Measurements from ENCODE around the gene NFATC2.
"Not testable (repeated sequence)": the region's sequence is repeated elsewhere in the genome, so short reads cannot be mapped to it uniquely, and the experiment has no call there.

Gene NFATC2

DNA sequence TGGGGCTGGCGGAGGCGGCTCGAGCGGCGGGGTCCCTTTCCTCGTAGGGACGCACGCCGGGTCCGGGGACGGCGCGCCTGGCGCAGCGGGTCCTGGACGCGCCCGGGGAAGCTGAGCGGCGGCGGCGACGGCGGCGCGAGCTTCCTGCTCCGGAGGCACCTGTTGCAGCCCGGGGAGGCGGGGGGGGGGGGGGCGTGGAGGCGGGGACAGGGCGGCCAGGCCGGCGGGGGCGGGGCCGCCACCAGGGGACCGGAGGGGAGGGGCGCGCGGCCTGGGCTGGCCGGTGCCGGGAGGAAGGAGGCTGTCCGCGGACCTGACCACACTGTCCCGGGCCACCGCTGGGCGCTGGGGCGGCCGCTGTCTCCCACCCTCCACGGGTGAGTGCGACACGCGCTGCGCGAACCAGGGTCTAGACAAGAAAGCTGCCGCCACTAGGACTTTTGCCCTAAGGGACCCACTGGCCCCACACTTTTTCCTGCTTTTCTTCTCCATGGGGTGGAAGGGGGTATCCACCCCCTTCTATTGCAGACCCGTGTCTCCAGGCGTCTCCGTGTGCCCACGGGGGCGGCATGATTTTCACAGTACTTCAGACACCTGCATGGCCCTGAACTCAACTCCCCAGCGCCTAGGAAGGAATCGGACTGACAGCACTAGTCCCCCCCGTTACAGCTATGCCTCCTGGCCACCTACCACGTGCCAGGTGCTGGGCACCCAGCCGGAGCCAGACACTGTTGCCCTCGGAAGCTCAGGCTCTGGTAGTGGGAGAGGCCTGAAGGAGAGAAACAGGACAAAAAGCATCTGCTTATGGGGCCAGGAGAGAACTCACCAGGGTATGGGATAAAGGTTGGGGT is at the start of gene NFATC2:
NFATC2 (minus strand) TSS at position 149 of the 851 bp plus-strand sequence. CDS start 220 bp downstream, outside the sequence.
- DNase-seq = no peak

- DNase-seq = no peak
Observed at GRCh38 chr20:51591871-51592270, 49.4 kb upstream of the NFATC2 start.

- no peak for DNase-seq
Observed at GRCh38 chr20:51588762-51589161, 46.2 kb upstream of the NFATC2 start.

DNA sequence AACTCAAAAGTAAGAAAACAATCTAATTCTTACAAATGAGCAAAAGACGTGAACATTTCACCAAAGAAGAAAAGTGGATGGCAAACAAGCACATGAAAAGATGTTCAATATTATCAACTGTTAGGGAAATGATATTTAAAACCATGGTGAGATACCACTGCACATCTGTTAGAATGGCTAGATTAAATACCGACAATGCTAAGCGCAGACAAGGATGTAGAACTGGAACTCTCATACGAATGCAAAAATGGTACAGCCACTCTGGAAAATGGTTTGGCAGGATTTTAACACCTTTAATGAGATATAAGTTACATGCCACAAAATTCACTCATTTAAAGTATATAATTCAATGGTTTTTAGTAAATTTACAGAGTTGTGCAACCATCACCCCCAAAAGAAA is 44.6 kb upstream of the NFATC2 start:
- no peak for DNase-seq

DNA sequence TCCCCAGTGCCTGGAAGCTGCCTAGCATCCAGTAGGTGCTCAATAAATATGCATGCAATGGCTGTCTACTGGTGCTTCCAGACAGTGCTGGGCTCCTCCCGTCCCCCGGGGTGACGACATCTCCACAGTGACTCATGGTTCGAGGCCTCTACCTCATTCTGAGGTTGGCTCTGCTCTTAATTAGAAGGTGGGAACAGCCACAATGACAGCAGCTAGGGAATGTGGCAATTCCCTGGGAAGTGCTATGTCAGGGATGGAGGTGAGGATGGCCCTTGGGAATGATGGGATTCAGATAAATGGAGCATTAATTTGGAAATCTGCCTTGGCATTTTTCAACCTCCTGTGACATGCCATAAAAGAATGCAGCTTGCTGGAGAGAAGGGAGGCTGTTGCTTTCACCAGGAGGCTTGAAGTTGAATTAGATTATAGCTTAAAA is 43.5 kb upstream of the NFATC2 start:
- no peak for DNase-seq

DNA sequence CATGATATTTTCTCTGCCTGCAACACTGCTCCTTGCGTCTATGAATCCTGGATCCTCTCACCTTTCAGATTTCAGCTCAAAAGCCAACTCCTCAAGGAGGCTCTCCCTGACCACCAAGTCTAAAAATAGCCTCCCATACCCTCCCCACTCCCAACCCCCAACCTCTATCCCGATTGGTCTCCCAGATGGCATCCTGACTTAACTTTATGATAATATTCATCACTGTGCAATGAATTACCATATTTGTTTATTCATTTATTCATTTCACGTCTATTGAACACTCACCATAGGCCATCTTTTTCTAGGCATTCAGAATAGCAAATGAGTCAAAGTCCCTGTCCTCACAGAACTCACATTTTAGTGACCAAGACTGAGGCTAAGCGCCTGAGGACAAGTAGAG is 42.6 kb upstream of the NFATC2 start:
- no peak for DNase-seq

DNA sequence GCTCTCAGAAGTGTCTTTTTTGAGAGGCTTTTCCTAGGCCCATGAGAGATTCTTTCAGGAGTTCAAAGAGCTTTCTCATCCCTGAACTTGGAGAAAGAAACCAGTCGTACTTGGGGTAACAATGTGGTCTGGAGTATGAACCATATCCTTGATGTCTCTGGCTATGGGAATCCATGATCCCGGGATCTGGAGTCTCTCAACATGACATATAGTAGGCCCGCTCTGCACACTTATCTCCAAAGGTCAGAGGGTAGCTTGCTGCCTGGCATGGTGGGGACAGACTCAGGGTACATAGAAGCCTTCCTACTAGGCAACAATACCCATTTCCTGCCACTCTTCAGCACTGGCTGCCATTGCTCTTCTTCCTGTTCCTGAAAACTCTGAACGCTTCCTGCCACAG is 42.2 kb upstream of the NFATC2 start:
- no peak for DNase-seq

DNA sequence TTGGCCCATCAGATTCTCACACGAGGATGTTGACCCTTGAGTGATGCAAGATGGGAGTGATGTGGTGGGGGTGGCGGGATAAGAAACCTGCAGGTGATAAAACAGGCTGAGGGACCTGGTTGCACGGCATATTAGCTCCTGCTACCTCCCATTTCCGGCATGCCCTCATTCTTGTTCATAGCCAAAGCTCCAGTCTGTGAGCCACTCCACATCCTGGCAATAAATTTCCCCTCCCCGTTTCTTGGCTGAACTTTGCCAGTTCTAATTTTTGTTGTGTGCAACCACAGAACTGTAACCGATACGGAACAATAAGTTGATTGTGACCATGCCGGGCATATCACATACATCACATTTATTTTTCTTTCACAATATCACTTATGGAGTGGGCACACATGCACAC is 41.6 kb upstream of the NFATC2 start:
- DNase-seq = no peak

- DNase-seq = no peak
Observed at GRCh38 chr20:51583499-51583898, 41.0 kb upstream of the NFATC2 start.

- no peak for DNase-seq
Observed at GRCh38 chr20:51583073-51583472, 40.6 kb upstream of the NFATC2 start.

- no peak for DNase-seq
Observed at GRCh38 chr20:51581571-51581970, 39.1 kb upstream of the NFATC2 start.

GRCh38 chr20:51579137-51579536 is 36.6 kb upstream of the NFATC2 start:
- DNase-seq = no peak

- DNase-seq = no peak
Observed at GRCh38 chr20:51578145-51578459, 35.6 kb upstream of the NFATC2 start.

DNA sequence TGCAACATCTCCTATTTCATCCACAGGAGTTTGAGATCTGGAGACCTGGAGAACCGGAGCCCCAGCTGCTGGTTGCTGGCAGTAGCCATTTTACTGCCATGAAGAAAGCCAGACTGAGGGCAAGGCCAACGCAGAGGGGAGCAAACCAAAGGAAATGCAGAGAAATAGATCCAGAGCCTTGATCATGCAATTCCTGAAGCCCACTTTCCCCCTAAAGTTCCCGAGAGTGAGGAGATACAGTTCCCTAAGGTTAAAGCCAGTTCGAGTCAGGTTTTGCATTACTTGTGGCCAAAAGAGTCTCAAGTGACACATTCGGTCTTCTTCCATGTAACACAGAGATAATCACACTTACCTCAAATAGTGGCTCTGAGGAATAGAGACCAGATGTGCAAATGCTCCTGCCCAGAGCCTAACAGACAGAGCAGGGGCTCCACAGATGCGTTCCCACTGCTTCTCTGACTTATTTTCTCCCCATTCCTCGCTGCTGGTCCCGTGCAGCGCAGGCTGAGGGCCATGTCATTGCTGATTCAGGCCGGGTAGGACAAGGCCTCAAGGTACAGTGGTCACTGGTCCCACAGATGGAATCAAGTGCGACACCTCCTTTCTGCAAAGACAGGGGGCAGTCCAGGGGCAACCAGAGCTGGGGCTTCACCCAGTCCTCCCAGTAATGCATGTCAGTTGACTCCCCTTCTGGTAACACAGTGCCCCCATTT is 35.1 kb upstream of the NFATC2 start:
- DNase-seq = no peak

DNA sequence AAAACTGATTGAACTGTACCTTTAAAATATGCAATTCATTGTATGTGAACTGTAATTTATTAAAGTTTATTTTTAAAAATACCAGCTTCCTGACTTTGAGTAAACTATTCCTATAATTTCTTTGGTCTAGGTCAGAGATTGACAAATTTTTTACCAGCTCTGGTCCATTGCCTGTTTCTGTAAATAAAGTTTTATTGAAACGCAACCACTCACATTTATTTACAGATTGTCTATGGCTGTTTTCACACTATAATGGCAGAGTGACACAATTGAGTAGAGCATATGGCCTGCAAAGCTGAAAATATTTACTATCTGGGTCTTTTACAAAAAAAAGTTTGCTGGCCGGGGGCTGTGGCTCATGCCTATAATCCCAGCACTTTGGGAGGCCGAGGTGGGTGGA is 33.0 kb upstream of the NFATC2 start:
- no peak for DNase-seq

DNA sequence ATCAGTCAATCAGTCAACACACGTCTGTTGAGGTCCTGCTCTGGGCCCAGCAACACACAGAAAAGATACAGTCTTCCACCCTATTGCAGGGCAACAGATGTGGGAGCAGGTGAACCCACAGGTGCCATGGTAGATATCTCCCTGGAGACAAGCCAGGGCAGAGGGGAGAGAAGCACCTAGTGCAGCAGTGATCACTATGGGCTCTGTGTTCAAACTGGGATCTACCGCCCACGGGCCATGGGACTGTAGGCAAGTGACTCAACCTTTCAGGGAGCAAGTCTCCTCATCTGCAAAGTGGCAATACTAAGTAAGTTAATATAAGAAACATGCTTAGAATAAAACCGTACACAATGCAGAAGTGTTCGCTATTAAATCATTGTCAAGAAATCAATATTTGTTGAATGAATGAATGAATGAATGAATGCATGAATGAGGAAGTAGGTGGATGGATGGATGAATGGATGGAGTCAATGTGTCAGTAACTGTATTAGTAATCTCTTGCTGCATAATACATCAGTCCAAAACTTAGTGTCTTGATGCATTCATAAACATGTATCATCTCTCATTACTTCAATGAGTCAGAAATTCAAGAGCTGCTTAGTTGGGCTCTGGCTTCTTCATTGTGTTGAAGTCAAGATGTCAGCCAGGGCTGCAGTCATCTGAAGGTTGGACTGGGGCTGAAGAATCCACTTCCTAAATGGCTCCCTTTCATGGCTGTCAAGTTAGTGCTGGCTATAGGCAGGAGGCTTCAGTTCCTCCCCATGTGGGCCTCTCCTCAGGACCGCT is 31.9 kb upstream of the NFATC2 start:
- no peak for DNase-seq

GRCh38 chr20:51573576-51574243 is 31.2 kb upstream of the NFATC2 start:
- DNase-seq = no peak

- DNase-seq = no peak
Observed at GRCh38 chr20:51571460-51571794, 28.9 kb upstream of the NFATC2 start.

GRCh38 chr20:51570739-51571459 is 28.4 kb upstream of the NFATC2 start:
- no peak for DNase-seq

DNA sequence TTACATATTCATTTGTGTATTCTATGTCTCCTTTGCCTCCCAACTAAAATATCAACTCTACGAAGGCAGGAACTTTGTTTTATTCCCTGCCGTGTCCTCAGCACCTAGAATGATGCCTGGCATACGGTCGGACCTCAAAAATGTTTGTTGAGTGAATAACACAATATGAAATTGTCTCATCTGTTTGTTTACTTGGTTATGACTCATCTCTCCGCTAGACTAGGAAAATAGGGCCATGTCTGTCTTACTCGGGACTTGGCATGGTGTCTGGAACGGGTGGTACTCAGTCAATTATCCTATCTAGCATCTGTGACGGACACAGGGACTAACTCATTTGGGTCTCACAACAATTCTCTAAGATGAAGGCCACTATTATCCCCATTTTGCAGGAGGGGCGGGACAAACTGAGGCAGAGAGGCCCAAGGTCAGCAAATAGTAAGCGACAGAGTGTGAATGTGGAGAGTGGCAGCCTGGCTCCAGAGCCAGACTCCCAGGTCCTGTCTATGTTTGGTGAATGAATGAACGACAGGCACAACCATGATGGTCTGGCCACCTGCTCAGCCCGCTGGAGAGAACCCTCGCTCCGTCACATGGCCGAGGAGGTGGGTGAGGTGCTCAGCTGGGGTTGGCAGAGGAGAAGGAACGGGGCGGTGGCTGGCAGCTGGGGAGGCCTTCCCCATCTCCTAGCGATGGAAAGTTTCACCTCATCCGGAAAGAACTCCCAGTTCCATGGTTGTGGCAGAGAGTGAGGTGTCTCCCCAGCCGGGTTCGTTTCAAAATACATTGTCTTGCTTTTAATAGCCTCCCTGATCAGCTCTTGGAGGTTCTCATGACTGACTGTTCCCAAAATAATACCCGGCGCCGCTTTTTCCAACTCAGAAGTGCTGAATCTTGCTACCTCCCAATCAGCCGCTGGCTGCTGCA is 27.6 kb upstream of the NFATC2 start:
- DNase-seq = no peak

DNA sequence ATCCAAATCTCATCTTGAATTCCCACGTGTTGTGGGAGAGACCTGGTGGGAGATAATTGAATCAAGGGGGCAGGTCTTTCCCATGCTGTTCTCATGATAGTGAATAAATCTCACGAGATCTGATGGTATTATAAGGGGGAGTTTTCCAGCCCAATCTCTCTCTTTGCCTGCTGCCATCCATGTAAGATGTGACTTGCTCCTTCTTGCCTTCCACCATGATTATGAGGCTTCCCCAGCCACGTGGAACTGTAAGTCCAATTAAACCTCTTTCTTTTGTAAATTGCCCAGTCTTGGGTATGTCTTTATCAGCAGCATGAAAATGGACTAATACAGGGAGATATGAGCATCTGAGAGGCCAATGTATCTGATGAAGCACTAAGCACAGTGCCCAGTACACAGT is 26.0 kb upstream of the NFATC2 start:
- DNase-seq = not testable (repeated sequence)

Measured in NCI-H1048 (cell line).